Kidney (tissue), 14 donors: ENCODE data around the gene CELA2A. TPM values are rescaled to one million over a fixed set of nuclear protein-coding genes. Genes with fewer than 3 reads are reported as not detected.
"Not testable (repeated sequence)": the region's sequence is repeated elsewhere in the genome, so short reads cannot be mapped to it uniquely, and the experiment has no call there.

Experiments
- DNase-seq, 5 donors: peaks; one replicate each; pipeline ENCODE4 v3.0.0-alpha.2; 2013 to 2020
- FAIRE-seq: peaks from 2 replicates; lab custom pipeline; 2012; peaks lifted over from hg19 to GRCh38; lab: Jason Lieb, UNC
- H3K27ac ChIP-seq, 2 donors: one replicate each; pipeline ENCODE4 v1.7.0; 2013; ENCODE audit warnings: low read depth in 2 of 2, low read length in 2 of 2, inconsistent platforms in 1 of 2
- H3K27me3 ChIP-seq: one replicate; pipeline ENCODE4 v1.7.1; 2013; ENCODE audit warnings: low read length, inconsistent platforms; ENCODE audit not compliant: control insufficient read depth, insufficient read depth
- H3K36me3 ChIP-seq, 3 donors: one replicate each; pipeline versions ENCODE4 v1.7.0 to v1.7.1; 2013; ENCODE audit warnings: low read length in 3 of 3, control low read depth in 1 of 3, inconsistent platforms in 1 of 3; ENCODE audit not compliant: insufficient read depth in 3 of 3, control insufficient read depth in 2 of 3
- H3K4me1 ChIP-seq, 3 donors: one replicate each; pipeline versions ENCODE4 v1.7.0 to v1.7.1; 2013; ENCODE audit warnings: low read length in 3 of 3, inconsistent platforms in 1 of 3, low read depth in 1 of 3; ENCODE audit not compliant: control insufficient read depth in 2 of 3, insufficient read depth in 2 of 3
- H3K4me3 ChIP-seq, 3 donors: one replicate each; pipeline versions ENCODE4 v1.7.0 to v1.8.1; 2013; ENCODE audit warnings: low read length in 3 of 3, control low read depth in 1 of 3, inconsistent platforms in 1 of 3
- H3K9ac ChIP-seq, 3 donors: one replicate each; pipeline versions ENCODE4 v1.7.0 to v1.7.1; 2013; ENCODE audit warnings: low read length in 3 of 3, control low read depth in 1 of 3, inconsistent platforms in 1 of 3
- H3K9me3 ChIP-seq, 3 donors: one replicate each; pipeline versions ENCODE4 v1.7.0 to v1.7.1; 2013; ENCODE audit warnings: low read length in 3 of 3, control low read depth in 1 of 3, inconsistent platforms in 1 of 3; ENCODE audit not compliant: control insufficient read depth in 2 of 3, insufficient read depth in 1 of 3
- intact Hi-C: fragments of 100-400 bp; cut with DNase I; formaldehyde crosslinking; loops from one replicate; pipeline ENCODE4 v1.11.1; 2022
- polyA plus RNA-seq: library from polyadenylated mRNA; stranded (reverse); fragments of 350-450 nt; fragmentation: Illumina TruSeq; extraction: RNeasy Lipid Tissue Mini Kit (QIAGEN cat#74804); gene quantifications from one replicate; pipeline ENCODE4 v1.2.3, GENCODE V29; 2014; ENCODE audit warnings: low read depth, low replicate concordance; ENCODE audit not compliant: insufficient read depth
- total RNA-seq: library from RNA; stranded (reverse); fragmentation: NEBNext Ultra II Directional; extraction: Animal tissue kit (Norgen Biotek cat#: 25700); gene quantifications from one replicate; pipeline ENCODE4 v1.2.1, GENCODE V29; 2021
- TF ChIP-seq, protein P1 (sequence below): IDR thresholded peaks from 3 replicates; pipeline ENCODE4 v1.5.1; 2012; ENCODE audit warnings: mild to moderate bottlenecking, moderate library complexity, borderline replicate concordance; ENCODE audit not compliant: insufficient read depth; ENCODE audit errors: extremely low read depth
- donor health status: control.
- donor health status: control.
- donor health status: control.
- donor health status: control.
- donor health status: control.
- donor health status: DM: yes; HTN: yes; CAD: no.
- donor health status: Normal renal cell carcinoma (clear cell type).

CELA2A gene
- total and polyA plus RNA-seq, 2 donors from 2014 or later, result not detected

DNA sequence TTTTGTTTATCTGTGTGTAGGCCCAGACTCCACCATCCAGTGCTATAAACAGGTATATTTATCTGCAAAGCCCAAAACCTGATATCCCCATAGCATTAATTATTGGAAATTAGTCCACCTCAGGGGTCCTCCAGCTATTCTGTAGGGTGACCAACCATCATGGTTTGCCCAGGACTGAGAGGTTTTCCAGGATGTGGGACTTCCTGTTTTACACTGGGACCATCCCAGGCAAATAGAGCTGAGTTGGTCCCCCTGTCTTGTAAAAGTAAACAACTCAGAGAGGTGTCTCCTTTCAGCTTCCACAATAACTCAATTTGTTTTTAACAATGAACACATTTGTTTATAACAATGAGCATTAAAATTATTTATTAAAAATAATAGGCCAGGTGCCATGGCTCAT, 11.6 kb downstream of the CELA2A start:
- H3K4me1 ChIP-seq, result no peaks in the 10 kb centered on the region
- no peaks in the 10 kb centered on the region for H3K36me3 ChIP-seq
- intact Hi-C loops, result no loop called here
- DNase-seq, result no peak
- TF ChIP-seq, protein P1, sequence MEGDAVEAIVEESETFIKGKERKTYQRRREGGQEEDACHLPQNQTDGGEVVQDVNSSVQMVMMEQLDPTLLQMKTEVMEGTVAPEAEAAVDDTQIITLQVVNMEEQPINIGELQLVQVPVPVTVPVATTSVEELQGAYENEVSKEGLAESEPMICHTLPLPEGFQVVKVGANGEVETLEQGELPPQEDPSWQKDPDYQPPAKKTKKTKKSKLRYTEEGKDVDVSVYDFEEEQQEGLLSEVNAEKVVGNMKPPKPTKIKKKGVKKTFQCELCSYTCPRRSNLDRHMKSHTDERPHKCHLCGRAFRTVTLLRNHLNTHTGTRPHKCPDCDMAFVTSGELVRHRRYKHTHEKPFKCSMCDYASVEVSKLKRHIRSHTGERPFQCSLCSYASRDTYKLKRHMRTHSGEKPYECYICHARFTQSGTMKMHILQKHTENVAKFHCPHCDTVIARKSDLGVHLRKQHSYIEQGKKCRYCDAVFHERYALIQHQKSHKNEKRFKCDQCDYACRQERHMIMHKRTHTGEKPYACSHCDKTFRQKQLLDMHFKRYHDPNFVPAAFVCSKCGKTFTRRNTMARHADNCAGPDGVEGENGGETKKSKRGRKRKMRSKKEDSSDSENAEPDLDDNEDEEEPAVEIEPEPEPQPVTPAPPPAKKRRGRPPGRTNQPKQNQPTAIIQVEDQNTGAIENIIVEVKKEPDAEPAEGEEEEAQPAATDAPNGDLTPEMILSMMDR, result no peak
- H3K27ac ChIP-seq, result no peak overlapping the region
- H3K27me3 ChIP-seq, result no peaks in the 10 kb centered on the region
- H3K9ac ChIP-seq, result no peak overlapping the region
- no peaks in the 10 kb centered on the region for H3K9me3 ChIP-seq
- H3K4me3 ChIP-seq, result no peak overlapping the region
- FAIRE-seq, result no peak

DNA sequence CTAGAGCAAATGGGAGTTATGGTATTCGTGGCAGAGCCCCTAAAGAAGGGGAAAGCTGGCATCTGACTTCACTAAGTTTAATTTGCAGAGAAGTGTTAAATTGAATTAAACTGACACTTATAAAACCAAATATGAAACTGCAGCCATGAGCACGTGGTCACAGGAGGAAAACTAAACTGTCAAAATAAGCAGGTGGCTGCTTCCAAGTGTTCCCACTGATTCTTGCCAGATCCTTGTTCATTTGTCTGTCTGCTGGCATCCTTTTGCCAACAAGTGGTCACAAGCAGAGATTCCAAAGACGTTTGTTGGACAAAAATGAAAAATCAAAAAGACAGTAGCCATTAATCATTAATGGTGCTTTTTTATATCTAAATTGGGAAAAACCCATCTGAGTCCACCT, 12.8 kb downstream of the CELA2A start:
- DNase-seq (no peak), FAIRE-seq (no peak)
- TF ChIP-seq, protein P1, result no peak
- H3K9ac ChIP-seq, result no peak overlapping the region
- no peak overlapping the region for H3K27ac ChIP-seq
- no peaks in the 10 kb centered on the region for H3K9me3 ChIP-seq
- H3K27me3 ChIP-seq, result no peaks in the 10 kb centered on the region
- no peaks in the 10 kb centered on the region for H3K36me3 ChIP-seq
- intact Hi-C loops, result no loop called here
- H3K4me3 ChIP-seq, result no peak overlapping the region
- no peaks in the 10 kb centered on the region for H3K4me1 ChIP-seq

DNA sequence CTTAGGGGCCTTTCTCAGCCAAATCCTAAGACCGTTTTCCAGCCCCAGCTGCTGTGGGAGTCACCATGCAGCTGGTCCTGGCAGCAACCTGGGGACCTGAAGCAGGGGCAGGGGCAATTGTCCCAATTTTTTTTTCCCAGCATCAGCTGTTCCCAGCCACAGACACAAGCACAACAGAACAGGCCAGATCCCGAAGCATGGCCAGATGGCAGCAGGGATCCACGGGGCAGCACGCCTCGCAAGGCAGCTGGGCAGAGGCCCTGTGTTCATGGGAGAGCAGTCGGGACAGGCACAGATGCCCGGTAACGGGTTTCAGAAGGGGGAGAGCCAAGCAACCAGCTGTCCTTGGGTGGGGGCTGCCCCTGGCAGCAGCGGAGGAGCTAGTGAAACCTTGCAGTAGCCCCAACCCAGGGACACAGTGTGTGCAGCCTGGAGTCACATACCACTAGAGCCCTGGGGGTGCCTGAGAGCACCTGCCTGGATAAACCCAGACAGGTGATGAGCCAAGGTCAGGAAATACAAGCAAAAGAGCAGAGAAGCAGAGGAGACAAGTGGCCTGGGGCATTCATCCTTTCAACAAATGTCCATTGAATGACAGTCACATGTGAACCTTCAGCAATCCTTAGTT, 13.4 kb downstream of the CELA2A start:
- H3K4me3 ChIP-seq, H3K27ac ChIP-seq, H3K9me3 ChIP-seq, H3K4me1 ChIP-seq, intact Hi-C loops, DNase-seq, FAIRE-seq, H3K9ac ChIP-seq, H3K27me3 ChIP-seq, H3K36me3 ChIP-seq: not testable (repeated sequence)

DNA sequence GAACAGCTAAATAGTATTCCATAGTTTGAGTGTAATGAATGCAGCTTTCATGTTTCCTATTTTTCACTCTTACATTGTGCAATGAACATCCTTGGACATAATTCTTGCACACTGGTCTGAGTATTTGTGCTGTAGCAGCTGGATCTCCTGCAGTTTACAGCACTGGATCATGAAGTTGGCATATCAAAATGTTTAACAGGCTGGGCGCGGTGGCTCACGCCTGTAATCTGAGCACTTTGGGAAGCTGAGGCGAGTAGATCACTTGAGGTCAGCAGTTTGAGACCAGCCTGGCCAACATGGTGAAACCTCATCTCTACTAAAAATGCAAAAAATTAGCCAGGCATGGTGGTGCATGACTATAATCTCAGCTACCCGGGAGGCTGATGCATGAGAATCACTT, 14.5 kb downstream of the CELA2A start:
- H3K9ac ChIP-seq, H3K4me1 ChIP-seq, intact Hi-C loops, H3K36me3 ChIP-seq, H3K9me3 ChIP-seq, H3K4me3 ChIP-seq, H3K27me3 ChIP-seq, DNase-seq, H3K27ac ChIP-seq, FAIRE-seq: not testable (repeated sequence)

DNA sequence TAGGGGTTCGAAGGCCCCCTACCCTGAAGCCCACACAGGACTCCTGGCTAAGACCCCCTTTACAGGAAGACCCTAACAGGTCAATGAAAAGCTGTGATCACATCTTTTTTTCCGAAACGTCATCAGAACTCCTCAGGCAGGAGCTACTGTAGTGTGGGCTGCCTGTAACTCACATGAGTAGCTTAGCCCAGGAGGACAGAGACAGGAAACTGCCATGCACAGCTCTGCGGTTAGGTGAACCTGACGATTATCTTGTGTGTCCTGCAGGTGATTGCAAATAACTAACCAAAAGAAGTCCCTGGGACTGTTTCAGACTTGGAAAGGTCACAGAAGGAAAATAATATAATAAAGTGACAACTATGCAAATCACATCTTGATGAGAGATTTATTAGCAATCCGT, 15.2 kb downstream of the CELA2A start:
- H3K4me3 ChIP-seq, FAIRE-seq, DNase-seq, H3K4me1 ChIP-seq, H3K36me3 ChIP-seq, intact Hi-C loops, H3K27ac ChIP-seq, H3K9ac ChIP-seq, H3K27me3 ChIP-seq, H3K9me3 ChIP-seq: not testable (repeated sequence)
